SJSA1 (cell line): Measurements from ENCODE around the gene THSD7B. TPM values are rescaled to one million over a fixed set of nuclear protein-coding genes. Genes with fewer than 3 reads are reported as not detected.

Source experiments
- DNase-seq, 2 experiments: peaks; one replicate each; pipeline ENCODE4 v3.0.0-alpha.2; 2015 to 2020; ENCODE audit warnings: low spot score in 2 of 2, low read depth in 1 of 2
- H3K27ac ChIP-seq: fragments of 250-450 bp; sonication (Bioruptor Pico); 2 replicates; pipeline ENCODE4 v1.5.1; 2020; ENCODE audit warnings: mild to moderate bottlenecking, moderate library complexity
- H3K27me3 ChIP-seq: fragments of 250-450 bp; sonication (Bioruptor Pico); replicated peaks from 2 replicates; pipeline ENCODE4 v1.5.1; 2020; ENCODE audit warnings: mild to moderate bottlenecking, moderate library complexity
- H3K36me3 ChIP-seq: fragments of 250-450 bp; sonication (Bioruptor Pico); 2 replicates; pipeline ENCODE4 v1.5.1; 2020; ENCODE audit warnings: mild to moderate bottlenecking
- H3K4me1 ChIP-seq: fragments of 250-450 bp; sonication (Bioruptor Pico); replicated peaks from 2 replicates; pipeline ENCODE4 v1.6.1; 2021; ENCODE audit warnings: mild to moderate bottlenecking
- H3K4me3 ChIP-seq: fragments of 250-450 bp; sonication (Bioruptor Pico); 2 replicates; pipeline ENCODE4 v1.5.1; 2020; ENCODE audit warnings: mild to moderate bottlenecking
- H3K9me3 ChIP-seq: fragments of 250-450 bp; sonication (Bioruptor Pico); replicated peaks from 2 replicates; pipeline ENCODE4 v1.5.1; 2020; ENCODE audit warnings: mild to moderate bottlenecking
- total RNA-seq: library from RNA; depleted of rRNA; stranded (reverse); fragments of >200 nt; shearing (Covaris generic); gene quantifications from 2 replicates; pipeline ENCODE4 v1.2.3, GENCODE V29; 2014

THSD7B gene
- total RNA-seq, 1 experiment from 2014 or later, result 0.16 TPM

DNA sequence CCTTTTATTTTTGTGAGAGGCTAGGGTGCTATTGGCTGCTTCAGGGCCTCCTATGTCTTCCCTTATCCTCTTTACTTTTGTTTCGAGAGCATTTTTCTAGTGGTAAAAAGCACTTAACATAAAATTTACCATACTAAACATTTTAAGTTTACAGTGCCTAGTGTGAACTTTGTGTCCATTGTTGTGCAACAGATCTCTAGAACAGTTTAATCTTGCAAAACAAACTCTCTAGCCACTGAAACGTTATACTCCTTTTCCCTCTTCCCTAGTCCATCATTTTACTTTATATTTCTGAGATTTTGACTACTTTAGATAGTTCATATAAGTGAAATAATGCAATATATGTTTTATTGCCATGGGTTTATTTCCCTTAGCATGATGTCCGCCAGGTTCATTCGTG, 580.6 kb downstream of the THSD7B start:
- no peaks in the 10 kb centered on the region for H3K36me3 ChIP-seq
- no peaks in the 10 kb centered on the region for H3K9me3 ChIP-seq
- no peak overlapping the region for H3K4me3 ChIP-seq
- no peaks in the 10 kb centered on the region for H3K4me1 ChIP-seq
- no peak for DNase-seq
- no peaks in the 10 kb centered on the region for H3K27me3 ChIP-seq
- no peak overlapping the region for H3K27ac ChIP-seq

DNA sequence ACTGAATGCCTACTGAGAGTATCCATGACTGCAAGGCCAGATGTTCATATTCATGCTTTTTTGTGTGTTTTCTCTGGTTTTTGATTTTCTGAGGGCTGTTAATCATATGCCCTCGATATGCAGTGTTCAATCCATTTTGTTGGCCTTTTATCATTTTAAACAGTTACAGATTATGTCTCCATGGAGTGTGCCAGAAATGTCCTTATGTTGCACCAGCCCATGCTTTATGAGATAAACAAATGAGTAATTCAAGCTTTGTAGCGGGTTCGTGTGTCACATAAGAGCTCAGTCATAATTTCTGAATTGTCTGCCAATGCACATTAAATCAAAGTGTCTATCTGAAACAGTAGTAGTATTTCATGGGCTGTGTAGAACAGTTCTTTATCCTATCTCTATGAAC, 583.0 kb downstream of the THSD7B start:
- Histone ChIP-seq H3K27me3 (no peaks in the 10 kb centered on the region), H3K9me3 (no peaks in the 10 kb centered on the region), H3K27ac (no peak overlapping the region), H3K36me3 (no peaks in the 10 kb centered on the region), H3K4me3 (no peak overlapping the region), H3K4me1 (no peaks in the 10 kb centered on the region)
- no peak for DNase-seq

DNA sequence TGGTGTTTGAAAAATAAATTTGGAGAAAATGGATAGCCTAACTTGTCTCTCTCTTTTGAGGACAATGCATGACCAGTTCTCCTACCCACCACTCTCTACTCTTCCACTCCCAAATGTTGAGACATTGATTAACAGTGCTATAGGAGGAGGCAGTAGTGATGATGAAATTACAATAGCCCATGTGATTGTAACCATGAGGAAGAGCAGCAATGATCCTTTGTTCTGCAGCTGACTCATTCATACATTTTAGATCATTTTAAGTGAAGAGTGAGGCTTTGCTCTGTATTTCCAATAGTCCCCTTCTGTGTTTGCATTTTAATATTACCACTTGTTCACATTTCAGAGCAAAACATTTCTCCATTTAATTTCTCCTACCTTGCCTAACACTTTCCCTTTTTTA, 592.3 kb downstream of the THSD7B start:
- no peaks in the 10 kb centered on the region for H3K9me3 ChIP-seq
- no peak overlapping the region for H3K4me3 ChIP-seq
- no peak for DNase-seq
- H3K4me1 ChIP-seq, result no peaks in the 10 kb centered on the region
- H3K36me3 ChIP-seq, result no peaks in the 10 kb centered on the region
- no peak overlapping the region for H3K27ac ChIP-seq
- H3K27me3 ChIP-seq, result no peaks in the 10 kb centered on the region

DNA sequence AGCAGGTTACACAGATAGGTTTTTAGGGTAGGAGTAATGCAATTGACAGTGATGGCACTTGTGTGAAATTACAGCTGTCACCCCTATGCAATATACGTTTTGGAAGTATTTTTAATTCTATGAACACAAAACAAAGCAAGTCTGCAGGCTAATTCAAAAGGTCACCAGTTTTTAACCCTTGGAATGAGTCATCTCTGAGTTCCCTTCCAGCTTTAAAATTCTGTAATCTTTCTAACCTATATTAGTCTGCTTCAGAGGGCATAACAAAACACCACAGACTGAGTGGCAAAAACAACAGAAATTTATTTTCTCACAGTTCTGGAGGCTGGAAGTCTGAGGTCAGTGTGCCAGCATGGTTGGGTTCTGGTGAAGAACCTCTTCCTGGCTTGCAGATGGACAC, 602.0 kb downstream of the THSD7B start:
- no peak for DNase-seq
- Histone ChIP-seq H3K4me3 (no peak overlapping the region), H3K36me3 (no peaks in the 10 kb centered on the region), H3K4me1 (no peaks in the 10 kb centered on the region), H3K27me3 (no peaks in the 10 kb centered on the region), H3K9me3 (no peaks in the 10 kb centered on the region), H3K27ac (no peak overlapping the region)

DNA sequence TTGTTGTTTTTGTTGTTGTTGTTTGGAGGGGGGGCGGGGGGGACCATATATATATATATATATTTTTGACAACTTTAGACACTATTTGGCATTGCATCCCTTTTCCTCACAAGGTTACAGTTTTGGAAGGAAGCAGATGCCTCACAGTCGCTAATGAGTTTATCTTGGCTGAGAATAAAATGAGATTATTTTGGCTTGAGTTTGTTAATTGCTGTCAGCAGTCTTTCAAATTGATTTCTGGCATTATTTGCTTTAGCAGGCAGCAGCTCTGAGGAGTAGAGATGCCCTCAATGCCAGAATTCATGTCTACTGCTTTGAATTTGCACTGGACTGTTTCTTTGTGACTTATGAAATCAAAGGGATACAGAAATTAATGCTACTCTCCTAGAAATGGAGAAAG, 603.8 kb downstream of the THSD7B start:
- no peak overlapping the region for H3K27ac ChIP-seq
- no peaks in the 10 kb centered on the region for H3K27me3 ChIP-seq
- H3K9me3 ChIP-seq, result no peaks in the 10 kb centered on the region
- no peaks in the 10 kb centered on the region for H3K36me3 ChIP-seq
- no peak for DNase-seq
- H3K4me3 ChIP-seq, result no peak overlapping the region
- no peaks in the 10 kb centered on the region for H3K4me1 ChIP-seq

DNA sequence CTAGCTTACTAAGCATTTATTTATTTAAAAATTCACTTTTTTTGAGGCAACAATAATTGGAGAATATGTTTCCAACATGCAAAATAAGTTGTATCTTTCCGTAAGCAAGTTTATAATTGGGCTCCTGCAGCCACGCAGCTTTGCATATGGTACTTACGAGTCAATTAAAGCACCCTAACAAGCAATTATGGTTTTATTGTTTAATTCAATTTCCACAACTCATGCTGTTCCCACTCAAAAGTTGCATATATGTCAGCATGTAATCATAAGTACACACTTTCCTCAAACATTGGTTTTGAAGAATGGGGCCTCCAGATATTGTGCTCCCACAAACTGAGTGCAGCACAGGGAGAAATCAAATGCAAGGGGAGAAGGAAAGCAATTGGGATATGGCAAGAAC, 613.8 kb downstream of the THSD7B start:
- Histone ChIP-seq H3K4me3 (no peak overlapping the region), H3K27me3 (no peaks in the 10 kb centered on the region), H3K4me1 (no peaks in the 10 kb centered on the region), H3K9me3 (no peaks in the 10 kb centered on the region), H3K27ac (no peak overlapping the region), H3K36me3 (no peaks in the 10 kb centered on the region)
- DNase-seq, result no peak

DNA sequence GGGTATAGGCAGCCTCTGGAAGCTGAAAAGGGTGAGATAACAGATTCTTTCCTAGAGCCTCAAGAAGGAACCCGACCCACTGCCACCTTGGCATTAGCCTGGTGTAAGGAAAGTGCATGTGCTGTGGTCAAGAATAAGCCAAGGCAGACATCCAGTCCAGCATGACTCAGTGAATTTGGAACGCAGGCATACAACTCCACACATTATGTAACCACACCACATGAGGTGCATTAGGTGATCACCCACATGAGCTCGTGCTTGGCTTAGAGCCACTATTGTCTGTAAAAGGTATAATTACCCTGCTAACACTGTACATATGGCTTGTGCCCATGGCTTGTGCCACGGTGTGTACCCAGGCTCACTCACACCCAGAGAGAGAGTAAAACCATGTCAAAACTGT, 615.3 kb downstream of the THSD7B start:
- no peaks in the 10 kb centered on the region for H3K9me3 ChIP-seq

DNA sequence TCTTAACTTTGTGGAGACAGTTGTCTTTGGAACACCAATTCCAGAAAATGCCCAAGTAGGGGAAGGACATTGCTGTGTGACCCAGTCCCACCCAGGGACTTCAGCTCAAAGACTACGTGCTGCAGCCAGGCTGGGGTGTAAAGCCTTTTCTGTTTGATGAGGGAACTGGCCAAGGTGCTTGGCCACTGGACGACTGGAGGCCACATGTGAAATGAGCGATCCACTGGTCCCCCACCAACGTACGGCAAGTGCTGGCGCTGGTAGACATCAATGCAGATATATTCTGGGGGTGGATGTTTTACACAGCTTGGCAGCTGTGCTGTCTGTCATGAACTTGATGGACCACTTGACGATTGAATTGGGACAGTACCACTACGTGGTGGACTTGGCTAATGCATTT, 616.4 kb downstream of the THSD7B start:
- Histone ChIP-seq H3K27me3 (no peaks in the 10 kb centered on the region), H3K36me3 (no peaks in the 10 kb centered on the region), H3K27ac (no peak overlapping the region), H3K4me1 (no peaks in the 10 kb centered on the region), H3K9me3 (no peaks in the 10 kb centered on the region), H3K4me3 (no peak overlapping the region)
- no peak for DNase-seq

More for the DNA sequence above, 615.3 kb downstream of the THSD7B start:
- Histone ChIP-seq H3K36me3 (no peaks in the 10 kb centered on the region), H3K27me3 (no peaks in the 10 kb centered on the region), H3K4me3 (no peak overlapping the region), H3K27ac (no peak overlapping the region), H3K4me1 (no peaks in the 10 kb centered on the region)
- DNase-seq, result no peak

DNA sequence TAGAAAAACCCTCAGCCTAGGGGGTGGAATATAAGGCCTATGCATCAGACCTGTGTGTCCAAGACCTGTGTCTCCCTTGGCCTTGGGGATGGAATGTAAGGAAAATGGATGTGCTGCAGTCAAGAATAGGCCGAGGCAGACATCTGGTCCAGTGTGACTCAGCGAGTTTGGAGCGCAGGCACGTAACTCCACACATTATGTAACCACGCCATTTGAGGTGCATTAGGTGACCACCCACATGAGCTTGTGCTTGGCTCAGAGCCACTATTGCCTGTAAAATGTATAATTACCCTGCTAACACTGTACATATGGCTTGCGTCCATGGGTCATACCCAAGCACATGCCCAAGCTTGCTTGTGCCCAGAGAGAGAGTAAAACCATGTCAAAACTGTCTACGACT, 618.0 kb downstream of the THSD7B start:
- Histone ChIP-seq H3K9me3 (no peaks in the 10 kb centered on the region), H3K4me1 (no peaks in the 10 kb centered on the region), H3K27ac (no peak overlapping the region), H3K4me3 (no peak overlapping the region), H3K27me3 (no peaks in the 10 kb centered on the region), H3K36me3 (no peaks in the 10 kb centered on the region)
- DNase-seq, result no peak

DNA sequence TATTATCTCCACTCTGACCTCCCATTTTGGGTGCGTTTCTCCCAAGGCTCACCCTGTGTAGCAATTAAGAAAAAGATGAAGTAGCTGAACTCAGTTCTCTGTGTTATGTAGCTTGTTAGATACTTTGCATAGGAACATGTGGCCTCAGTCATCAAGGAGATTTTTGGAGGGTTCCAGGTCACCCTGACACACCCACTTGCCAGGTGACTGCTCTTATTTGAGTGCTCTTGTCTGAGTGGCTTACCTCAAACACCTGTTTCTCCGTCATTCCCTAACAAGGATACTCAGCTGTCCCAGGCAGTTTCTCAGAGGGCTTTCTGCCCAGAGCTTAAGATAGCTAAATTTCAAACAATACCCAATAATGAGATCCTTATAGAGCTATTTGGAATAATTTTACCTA, 621.7 kb downstream of the THSD7B start:
- Histone ChIP-seq H3K27me3 (no peaks in the 10 kb centered on the region), H3K27ac (no peak overlapping the region), H3K4me1 (no peaks in the 10 kb centered on the region), H3K4me3 (no peak overlapping the region), H3K9me3 (no peaks in the 10 kb centered on the region), H3K36me3 (no peaks in the 10 kb centered on the region)
- DNase-seq, result no peak

DNA sequence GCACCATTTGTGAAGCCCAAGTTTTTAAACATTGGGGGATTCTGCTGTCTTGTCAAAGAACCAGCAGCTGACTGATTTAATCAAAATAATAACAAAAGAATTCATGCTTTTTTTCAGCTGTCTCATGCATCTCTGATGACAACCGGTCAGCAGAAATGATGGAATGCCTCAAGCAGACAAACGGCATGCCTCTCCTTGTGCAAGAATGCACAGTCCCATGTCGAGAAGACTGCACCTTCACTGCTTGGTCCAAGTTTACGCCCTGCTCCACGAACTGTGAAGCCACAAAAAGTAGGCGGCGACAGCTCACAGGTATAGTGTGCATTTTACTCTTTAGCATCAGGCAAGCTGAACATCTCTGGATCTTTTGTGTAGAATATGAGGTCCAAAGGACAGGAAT, 640.2 kb downstream of the THSD7B start:
- DNase-seq, result no peak
- Histone ChIP-seq H3K4me3 (no peak overlapping the region), H3K9me3 (no peaks in the 10 kb centered on the region), H3K27me3 (no peaks in the 10 kb centered on the region), H3K36me3 (no peaks in the 10 kb centered on the region), H3K4me1 (no peaks in the 10 kb centered on the region), H3K27ac (no peak overlapping the region)

DNA sequence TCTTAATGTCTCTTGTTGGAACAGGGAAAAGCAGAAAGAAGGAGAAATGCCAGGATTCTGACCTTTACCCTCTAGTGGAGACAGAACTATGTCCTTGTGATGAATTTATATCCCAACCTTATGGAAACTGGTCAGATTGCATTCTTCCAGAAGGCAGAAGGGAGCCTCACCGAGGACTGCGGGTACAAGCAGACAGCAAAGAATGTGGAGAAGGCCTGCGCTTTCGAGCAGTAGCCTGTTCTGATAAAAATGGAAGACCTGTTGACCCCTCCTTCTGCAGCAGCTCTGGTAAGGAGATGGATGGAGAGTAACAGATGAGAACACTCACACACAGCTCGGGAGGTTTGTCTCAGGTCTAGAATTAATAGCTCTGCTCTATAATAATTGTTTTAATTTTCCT, 646.2 kb downstream of the THSD7B start:
- DNase-seq, result no peak
- Histone ChIP-seq H3K9me3 (no peaks in the 10 kb centered on the region), H3K4me1 (no peaks in the 10 kb centered on the region), H3K27ac (no peak overlapping the region), H3K4me3 (no peak overlapping the region), H3K27me3 (no peaks in the 10 kb centered on the region), H3K36me3 (no peaks in the 10 kb centered on the region)

DNA sequence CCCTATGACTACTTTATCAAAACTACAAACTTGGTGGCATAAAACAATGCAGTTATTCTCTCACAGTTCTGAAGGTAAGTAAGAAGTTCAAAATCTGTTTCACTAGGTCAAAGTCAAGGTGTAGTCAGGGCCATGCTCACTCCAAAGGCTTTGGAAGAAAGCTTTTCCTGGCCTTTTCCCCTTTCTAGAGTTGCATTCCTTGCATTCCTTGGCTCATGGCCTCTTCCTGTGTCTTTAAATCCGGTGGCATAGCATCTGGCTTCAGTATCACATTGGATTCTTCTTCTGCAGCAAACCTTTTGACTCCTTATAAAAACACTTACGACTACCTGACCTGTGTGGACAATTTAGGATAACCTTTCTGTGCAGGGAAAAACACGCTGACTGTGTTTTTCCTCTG, 655.4 kb downstream of the THSD7B start:
- no peak overlapping the region for H3K27ac ChIP-seq
- DNase-seq, result no peak
- H3K9me3 ChIP-seq, result no peaks in the 10 kb centered on the region
- no peaks in the 10 kb centered on the region for H3K27me3 ChIP-seq
- H3K36me3 ChIP-seq, result no peaks in the 10 kb centered on the region
- no peaks in the 10 kb centered on the region for H3K4me1 ChIP-seq
- no peak overlapping the region for H3K4me3 ChIP-seq

DNA sequence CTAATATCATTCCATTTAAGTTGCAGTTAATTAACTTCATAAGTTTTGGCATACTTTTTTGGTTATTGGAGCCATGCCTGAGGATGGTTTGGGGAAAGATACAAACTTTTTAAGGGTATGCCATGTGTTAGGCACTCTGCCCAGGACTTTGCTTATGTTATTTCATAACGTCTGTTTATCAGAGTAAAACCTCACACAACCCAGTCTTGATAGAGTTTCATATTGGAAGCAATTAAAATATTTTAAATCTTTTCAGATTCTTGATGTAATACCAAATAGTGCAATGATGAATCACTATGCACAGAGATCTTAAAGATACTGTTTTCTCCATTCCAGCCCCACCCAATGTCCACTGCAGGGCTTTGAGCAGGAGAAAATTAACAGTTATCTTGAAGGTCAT, 669.8 kb downstream of the THSD7B start:
- Histone ChIP-seq H3K27ac (no peak overlapping the region), H3K27me3 (no peaks in the 10 kb centered on the region), H3K36me3 (no peaks in the 10 kb centered on the region), H3K4me3 (no peak overlapping the region), H3K4me1 (no peaks in the 10 kb centered on the region), H3K9me3 (no peaks in the 10 kb centered on the region)
- no peak for DNase-seq

DNA sequence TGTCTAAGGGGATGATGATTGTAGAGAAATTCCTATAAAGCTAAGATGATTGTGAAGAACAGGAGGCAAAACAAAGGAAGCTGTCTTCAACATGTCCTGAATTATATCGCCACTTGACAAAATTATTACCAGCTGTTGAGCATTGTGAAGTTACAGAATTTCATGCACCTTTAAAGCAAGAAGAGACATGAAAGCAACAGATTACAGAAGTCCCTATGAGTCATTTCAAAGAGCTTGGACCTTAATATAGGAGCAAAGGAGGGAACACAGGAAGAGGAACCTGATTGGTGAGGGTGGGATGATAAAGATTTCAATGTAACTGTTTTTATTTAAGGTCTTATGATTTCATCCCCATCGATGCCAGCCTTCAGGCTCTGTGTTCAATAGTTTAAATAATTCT, 672.0 kb downstream of the THSD7B start:
- no peak overlapping the region for H3K4me3 ChIP-seq

More for the DNA sequence above, 672.0 kb downstream of the THSD7B start:
- Histone ChIP-seq H3K27ac (no peak overlapping the region), H3K9me3 (no peaks in the 10 kb centered on the region), H3K27me3 (no peaks in the 10 kb centered on the region), H3K36me3 (no peaks in the 10 kb centered on the region), H3K4me1 (no peaks in the 10 kb centered on the region)
- no peak for DNase-seq
